Uterus (tissue), 4 donors: ENCODE measurements around the gene EIF2A. TPM values are rescaled to one million over a fixed set of nuclear protein-coding genes. Genes with fewer than 3 reads are reported as not detected.

Experiments used
- total RNA-seq, 4 donors: library from RNA; depleted of rRNA in 3 of 4; stranded (reverse); fragments of >200 nt in 3 of 4; gene quantifications; one replicate each; pipeline versions ENCODE4 v1.1.0 to v1.2.4, GENCODE V29; 2014 to 2023
- donor health status: DM: yes; HTN: yes; CAD: no.

Gene EIF2A
- total RNA-seq, 4 donors from 2014 or later, result 112 to 266 (median 187) TPM

Other genes starting within 250 kb of the EIF2A start
- gene TSC22D2, start 138.5 kb upstream of the EIF2A start, total RNA-seq, result 10 to 100 TPM; 11.8 to 60.5 (median 23.6) TPM
- gene SERP1, start 291 bp upstream of the EIF2A start, total RNA-seq, result 100 to 1,000 TPM in 1 of 4 donors, 10 to 100 TPM in 3; 77.4 to 151 (median 83.8) TPM
- 100 to 1,000 TPM in 3 of 4 donors, 10 to 100 TPM in 1; 98.0 to 158 (median 111) TPM for gene SELENOT, start 56.5 kb downstream of the EIF2A start, total RNA-seq
- gene ERICH6, start 157.1 kb downstream of the EIF2A start, total RNA-seq, result not detected
- 10 to 100 TPM; 25.4 to 63.8 (median 43.6) TPM for gene SIAH2, start 216.4 kb downstream of the EIF2A start, total RNA-seq